Loucy (cell line): ENCODE measurements around the gene RGS6.

Experiments
- H2AFZ ChIP-seq: fragments of 200-600 bp; sonication (generic); 2 replicates; pipeline ENCODE4 v1.6.0; 2016; ENCODE audit warnings: antibody characterized with exemption, mild to moderate bottlenecking, low read length, moderate library complexity
- H3F3A ChIP-seq: fragments of 200-600 bp; 2 replicates; pipeline ENCODE4 v1.6.0; 2016; ENCODE audit warnings: antibody characterized with exemption, low read depth, mild to moderate bottlenecking
- H3K27me3 ChIP-seq: fragments of 200-600 bp; sonication (generic); 2 replicates; pipeline ENCODE4 v1.6.1; 2014; ENCODE audit warnings: low read length, mild to moderate bottlenecking; ENCODE audit not compliant: insufficient read depth, poor library complexity, severe bottlenecking
- H3K36me3 ChIP-seq: fragments of 200-600 bp; sonication (generic); 2 replicates; pipeline ENCODE4 v1.6.1; 2016; ENCODE audit warnings: low read length; ENCODE audit not compliant: insufficient read depth
- H3K4me1 ChIP-seq: fragments of 200-600 bp; sonication (generic); 2 replicates; pipeline ENCODE4 v1.5.1; 2014; ENCODE audit warnings: low read length, mild to moderate bottlenecking; ENCODE audit not compliant: insufficient read depth, poor library complexity, severe bottlenecking
- H3K4me2 ChIP-seq: fragments of 200-600 bp; sonication (generic); 2 replicates; pipeline ENCODE4 v1.6.0; 2014; ENCODE audit warnings: antibody characterized with exemption, low read length, low read depth, mild to moderate bottlenecking; ENCODE audit not compliant: poor library complexity, severe bottlenecking
- H3K4me3 ChIP-seq: fragments of 200-600 bp; sonication (generic); 2 replicates; pipeline ENCODE4 v1.5.1; 2014; ENCODE audit warnings: low read length, mild to moderate bottlenecking, mixed read lengths; ENCODE audit not compliant: poor library complexity, severe bottlenecking
- H3K79me2 ChIP-seq: fragments of 200-600 bp; sonication (generic); 2 replicates; pipeline ENCODE4 v1.6.1; 2014; ENCODE audit warnings: low read length; ENCODE audit not compliant: insufficient read depth
- H3K9ac ChIP-seq: fragments of 200-600 bp; sonication (generic); 2 replicates; pipeline ENCODE4 v1.6.0; 2014; ENCODE audit warnings: mild to moderate bottlenecking, low read depth, low read length, moderate library complexity; ENCODE audit not compliant: poor library complexity, severe bottlenecking
- H3K9me2 ChIP-seq: fragments of 200-600 bp; sonication (generic); replicated peaks from 2 replicates; pipeline ENCODE4 v1.6.1; 2016; ENCODE audit warnings: low read depth, low read length, mixed read lengths
- H3K9me3 ChIP-seq: fragments of 200-600 bp; sonication (generic); 2 replicates; pipeline ENCODE4 v1.6.1; 2014; ENCODE audit warnings: mild to moderate bottlenecking, antibody characterized with exemption, low read length, low read depth; ENCODE audit not compliant: insufficient read depth
- H4K20me1 ChIP-seq: fragments of 200-600 bp; sonication (generic); 2 replicates; pipeline ENCODE4 v1.6.0; 2014; ENCODE audit warnings: antibody characterized with exemption, low read length, mild to moderate bottlenecking; ENCODE audit not compliant: insufficient read depth, poor library complexity, severe bottlenecking
- CTCF ChIP-seq: fragments of 200-600 bp; sonication (generic); conservative IDR thresholded peaks from 2 replicates; pipeline ENCODE4 v1.5.1; 2014; ENCODE audit warnings: mild to moderate bottlenecking, antibody characterized with exemption, low read length
- EZH2phosphoT487 ChIP-seq: fragments of 200-600 bp; IDR thresholded peaks from 2 replicates; pipeline ENCODE4 v1.6.1; 2018; ENCODE audit warnings: antibody characterized with exemption, mild to moderate bottlenecking, moderate library complexity, borderline replicate concordance

Gene RGS6

GRCh38 chr14:72576258-72576657 is 644.0 kb downstream of the RGS6 start:
- H3K9me3 ChIP-seq: no peaks in the 10 kb centered on the region
- H3F3A ChIP-seq: no peaks in the 10 kb centered on the region
- no peaks in the 10 kb centered on the region for H3K79me2 ChIP-seq
- H3K27me3 ChIP-seq: no peaks in the 10 kb centered on the region
- H3K4me1 ChIP-seq: peaks cover 32% of the 10 kb centered on the region
- TF ChIP-seq CTCF (no peak), EZH2phosphoT487 (no peak)
- no peaks in the 10 kb centered on the region for H4K20me1 ChIP-seq
- H3K9me2 ChIP-seq: no peaks in the 10 kb centered on the region
- no peak overlapping the region for H2AFZ ChIP-seq
- H3K9ac ChIP-seq: no peak overlapping the region
- no peaks in the 10 kb centered on the region for H3K36me3 ChIP-seq
- H3K4me3 ChIP-seq: no peak overlapping the region
- no peak overlapping the region for H3K4me2 ChIP-seq

DNA sequence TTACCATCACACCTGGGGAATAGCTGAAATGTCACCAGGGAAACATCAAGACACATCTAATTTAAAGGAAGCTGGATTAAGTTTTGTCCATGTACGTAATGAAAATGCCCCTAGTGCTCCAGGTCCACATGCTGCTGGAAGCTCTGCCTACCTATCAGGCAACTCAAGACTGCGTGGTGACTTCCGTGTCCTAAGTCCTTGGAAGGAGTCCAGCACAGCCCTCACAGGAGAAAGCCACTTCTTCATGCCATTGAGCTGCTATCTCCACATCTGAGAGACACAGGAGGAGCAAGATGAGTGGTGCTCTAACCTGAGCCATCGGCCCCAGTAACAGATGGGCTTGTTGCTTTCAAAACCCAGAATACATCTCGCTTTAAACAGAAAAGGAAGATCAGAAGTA is 645.3 kb downstream of the RGS6 start:
- Histone ChIP-seq H3K4me3 (no peak overlapping the region), H3K36me3 (no peaks in the 10 kb centered on the region), H3K9me2 (no peaks in the 10 kb centered on the region), H3K9ac (no peak overlapping the region), H3K79me2 (no peaks in the 10 kb centered on the region), H3K27me3 (no peaks in the 10 kb centered on the region), H3K4me1 (peaks cover 29% of the 10 kb centered on the region), H2AFZ (no peak overlapping the region), H3K9me3 (no peaks in the 10 kb centered on the region), H3F3A (no peaks in the 10 kb centered on the region), H4K20me1 (no peaks in the 10 kb centered on the region), H3K4me2 (no peak overlapping the region)
- no peak for TF ChIP-seq EZH2phosphoT487
- TF ChIP-seq CTCF: no peak

- no peak for TF ChIP-seq EZH2phosphoT487
- TF ChIP-seq CTCF: no peak
- Histone ChIP-seq H3K27me3 (no peaks in the 10 kb centered on the region), H3K4me2 (no peak overlapping the region), H4K20me1 (no peaks in the 10 kb centered on the region), H3K9me2 (no peaks in the 10 kb centered on the region), H3K4me3 (no peak overlapping the region), H3K9ac (no peak overlapping the region), H2AFZ (no peak overlapping the region), H3K4me1 (peaks cover 29% of the 10 kb centered on the region), H3K9me3 (no peaks in the 10 kb centered on the region), H3K36me3 (no peaks in the 10 kb centered on the region), H3F3A (no peaks in the 10 kb centered on the region), H3K79me2 (no peaks in the 10 kb centered on the region)
Measured at GRCh38 chr14:72578514-72578913, 646.3 kb downstream of the RGS6 start.
